Loucy (cell line): ENCODE data around the gene TGM2.

Experiments used
- H2AFZ ChIP-seq: fragments of 200-600 bp; sonication (generic); 2 replicates; pipeline ENCODE4 v1.6.0; 2016; ENCODE audit warnings: antibody characterized with exemption, mild to moderate bottlenecking, low read length, moderate library complexity
- H3F3A ChIP-seq: fragments of 200-600 bp; 2 replicates; pipeline ENCODE4 v1.6.0; 2016; ENCODE audit warnings: antibody characterized with exemption, low read depth, mild to moderate bottlenecking
- H3K27me3 ChIP-seq: fragments of 200-600 bp; sonication (generic); 2 replicates; pipeline ENCODE4 v1.6.1; 2014; ENCODE audit warnings: low read length, mild to moderate bottlenecking; ENCODE audit not compliant: insufficient read depth, poor library complexity, severe bottlenecking
- H3K36me3 ChIP-seq: fragments of 200-600 bp; sonication (generic); 2 replicates; pipeline ENCODE4 v1.6.1; 2016; ENCODE audit warnings: low read length; ENCODE audit not compliant: insufficient read depth
- H3K4me1 ChIP-seq: fragments of 200-600 bp; sonication (generic); 2 replicates; pipeline ENCODE4 v1.5.1; 2014; ENCODE audit warnings: low read length, mild to moderate bottlenecking; ENCODE audit not compliant: insufficient read depth, poor library complexity, severe bottlenecking
- H3K4me2 ChIP-seq: fragments of 200-600 bp; sonication (generic); 2 replicates; pipeline ENCODE4 v1.6.0; 2014; ENCODE audit warnings: antibody characterized with exemption, low read length, low read depth, mild to moderate bottlenecking; ENCODE audit not compliant: poor library complexity, severe bottlenecking
- H3K4me3 ChIP-seq: fragments of 200-600 bp; sonication (generic); 2 replicates; pipeline ENCODE4 v1.5.1; 2014; ENCODE audit warnings: low read length, mild to moderate bottlenecking, mixed read lengths; ENCODE audit not compliant: poor library complexity, severe bottlenecking
- H3K79me2 ChIP-seq: fragments of 200-600 bp; sonication (generic); 2 replicates; pipeline ENCODE4 v1.6.1; 2014; ENCODE audit warnings: low read length; ENCODE audit not compliant: insufficient read depth
- H3K9ac ChIP-seq: fragments of 200-600 bp; sonication (generic); 2 replicates; pipeline ENCODE4 v1.6.0; 2014; ENCODE audit warnings: mild to moderate bottlenecking, low read depth, low read length, moderate library complexity; ENCODE audit not compliant: poor library complexity, severe bottlenecking
- H3K9me2 ChIP-seq: fragments of 200-600 bp; sonication (generic); replicated peaks from 2 replicates; pipeline ENCODE4 v1.6.1; 2016; ENCODE audit warnings: low read depth, low read length, mixed read lengths
- H3K9me3 ChIP-seq: fragments of 200-600 bp; sonication (generic); 2 replicates; pipeline ENCODE4 v1.6.1; 2014; ENCODE audit warnings: mild to moderate bottlenecking, antibody characterized with exemption, low read length, low read depth; ENCODE audit not compliant: insufficient read depth
- H4K20me1 ChIP-seq: fragments of 200-600 bp; sonication (generic); 2 replicates; pipeline ENCODE4 v1.6.0; 2014; ENCODE audit warnings: antibody characterized with exemption, low read length, mild to moderate bottlenecking; ENCODE audit not compliant: insufficient read depth, poor library complexity, severe bottlenecking
- EZH2phosphoT487 ChIP-seq: fragments of 200-600 bp; IDR thresholded peaks from 2 replicates; pipeline ENCODE4 v1.6.1; 2018; ENCODE audit warnings: antibody characterized with exemption, mild to moderate bottlenecking, moderate library complexity, borderline replicate concordance
- TF ChIP-seq, protein P1 (sequence below): fragments of 200-600 bp; sonication (generic); conservative IDR thresholded peaks from 2 replicates; pipeline ENCODE4 v1.5.1; 2014; ENCODE audit warnings: mild to moderate bottlenecking, antibody characterized with exemption, low read length

TGM2 gene

DNA sequence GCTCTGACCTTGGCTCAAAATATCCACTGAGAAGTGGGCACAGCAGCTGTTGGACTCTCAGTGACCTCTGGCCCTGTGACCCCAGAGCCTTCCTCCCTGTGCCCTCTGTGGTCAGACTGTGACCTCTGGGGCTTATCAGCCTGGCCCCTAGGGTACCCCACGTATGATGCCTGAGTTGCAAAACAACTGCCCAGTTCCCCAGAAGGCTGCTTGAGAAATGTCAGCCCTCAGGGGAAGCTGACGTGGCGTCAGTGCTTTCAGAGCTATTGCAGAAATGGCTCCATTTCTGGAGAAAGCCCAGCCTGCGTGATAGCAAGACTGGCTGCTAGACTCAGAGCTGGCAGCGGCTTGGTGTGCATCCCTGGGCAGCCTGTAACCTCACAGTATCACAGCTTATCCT lies 31.5 kb upstream of the TGM2 start:
- H3K9me2 ChIP-seq: no peaks in the 10 kb centered on the region
- no peaks in the 10 kb centered on the region for H3K79me2 ChIP-seq
- TF ChIP-seq EZH2phosphoT487: no peak
- TF ChIP-seq, protein P1, sequence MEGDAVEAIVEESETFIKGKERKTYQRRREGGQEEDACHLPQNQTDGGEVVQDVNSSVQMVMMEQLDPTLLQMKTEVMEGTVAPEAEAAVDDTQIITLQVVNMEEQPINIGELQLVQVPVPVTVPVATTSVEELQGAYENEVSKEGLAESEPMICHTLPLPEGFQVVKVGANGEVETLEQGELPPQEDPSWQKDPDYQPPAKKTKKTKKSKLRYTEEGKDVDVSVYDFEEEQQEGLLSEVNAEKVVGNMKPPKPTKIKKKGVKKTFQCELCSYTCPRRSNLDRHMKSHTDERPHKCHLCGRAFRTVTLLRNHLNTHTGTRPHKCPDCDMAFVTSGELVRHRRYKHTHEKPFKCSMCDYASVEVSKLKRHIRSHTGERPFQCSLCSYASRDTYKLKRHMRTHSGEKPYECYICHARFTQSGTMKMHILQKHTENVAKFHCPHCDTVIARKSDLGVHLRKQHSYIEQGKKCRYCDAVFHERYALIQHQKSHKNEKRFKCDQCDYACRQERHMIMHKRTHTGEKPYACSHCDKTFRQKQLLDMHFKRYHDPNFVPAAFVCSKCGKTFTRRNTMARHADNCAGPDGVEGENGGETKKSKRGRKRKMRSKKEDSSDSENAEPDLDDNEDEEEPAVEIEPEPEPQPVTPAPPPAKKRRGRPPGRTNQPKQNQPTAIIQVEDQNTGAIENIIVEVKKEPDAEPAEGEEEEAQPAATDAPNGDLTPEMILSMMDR: no peak
- no peaks in the 10 kb centered on the region for H3K36me3 ChIP-seq
- H3F3A ChIP-seq: no peaks in the 10 kb centered on the region
- H3K27me3 ChIP-seq: no peaks in the 10 kb centered on the region
- no peak overlapping the region for H3K9ac ChIP-seq
- H3K9me3 ChIP-seq: no peaks in the 10 kb centered on the region
- no peak overlapping the region for H3K4me2 ChIP-seq
- no peaks in the 10 kb centered on the region for H3K4me1 ChIP-seq
- H2AFZ ChIP-seq: no peak overlapping the region
- H3K4me3 ChIP-seq: no peak overlapping the region
- H4K20me1 ChIP-seq: no peaks in the 10 kb centered on the region

DNA sequence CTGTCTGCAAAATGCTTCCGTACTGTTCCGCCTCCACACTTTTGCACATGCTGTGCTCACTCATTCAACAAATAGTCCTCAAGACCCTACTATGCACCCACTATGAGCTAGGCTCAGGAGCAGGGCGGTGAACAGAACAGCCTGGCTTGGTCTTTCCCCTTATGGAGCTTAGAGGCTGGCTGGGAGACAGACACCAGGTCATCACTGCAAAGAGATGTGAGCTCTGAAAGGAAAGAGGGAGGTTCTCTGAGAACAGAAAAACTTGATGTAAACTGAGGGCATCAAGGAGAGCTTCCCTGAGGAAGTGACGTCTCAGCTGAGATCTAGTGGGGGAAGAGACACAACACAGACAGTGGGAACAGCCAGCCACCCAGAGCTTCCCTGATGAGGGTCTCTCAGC lies 31.0 kb upstream of the TGM2 start:
- H3K79me2 ChIP-seq: no peaks in the 10 kb centered on the region
- no peak overlapping the region for H3K9ac ChIP-seq
- H3K9me3 ChIP-seq: no peaks in the 10 kb centered on the region
- no peaks in the 10 kb centered on the region for H3K36me3 ChIP-seq
- TF ChIP-seq, protein P1: no peak
- TF ChIP-seq EZH2phosphoT487: no peak
- no peak overlapping the region for H3K4me3 ChIP-seq
- H3K27me3 ChIP-seq: no peaks in the 10 kb centered on the region
- H4K20me1 ChIP-seq: no peaks in the 10 kb centered on the region
- no peaks in the 10 kb centered on the region for H3F3A ChIP-seq
- H2AFZ ChIP-seq: no peak overlapping the region
- no peaks in the 10 kb centered on the region for H3K9me2 ChIP-seq
- no peak overlapping the region for H3K4me2 ChIP-seq
- no peaks in the 10 kb centered on the region for H3K4me1 ChIP-seq

DNA sequence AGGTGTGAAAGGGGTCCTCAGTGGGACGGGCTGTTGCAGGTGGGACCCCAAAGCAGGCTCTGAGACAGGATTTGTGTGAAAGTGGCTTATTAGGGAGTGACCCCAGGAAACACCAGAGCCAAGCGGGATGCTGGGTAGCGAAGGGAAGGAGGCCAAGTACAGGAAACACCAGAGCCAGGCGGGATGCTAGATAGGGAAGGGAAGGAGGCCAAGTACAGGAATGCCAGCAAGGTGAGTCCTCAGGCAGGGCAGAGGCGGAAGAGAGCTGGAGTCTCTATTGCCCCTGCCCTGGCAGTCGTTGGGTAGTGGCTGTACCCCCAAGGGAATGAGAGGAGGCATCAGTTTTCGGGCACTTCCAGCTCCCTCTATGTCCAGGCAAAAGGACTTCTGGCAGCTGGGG lies 30.5 kb upstream of the TGM2 start:
- Histone ChIP-seq H3K79me2 (no peaks in the 10 kb centered on the region), H3F3A (no peaks in the 10 kb centered on the region), H2AFZ (no peak overlapping the region), H3K36me3 (no peaks in the 10 kb centered on the region), H3K4me1 (no peaks in the 10 kb centered on the region), H3K27me3 (no peaks in the 10 kb centered on the region), H3K9me2 (no peaks in the 10 kb centered on the region), H3K9me3 (no peaks in the 10 kb centered on the region), H3K4me3 (no peak overlapping the region), H3K9ac (no peak overlapping the region), H3K4me2 (no peak overlapping the region), H4K20me1 (no peaks in the 10 kb centered on the region)
- TF ChIP-seq EZH2phosphoT487: no peak
- TF ChIP-seq, protein P1: no peak
